GM19468 (cell line): ENCODE results near the gene RTN4RL2.

Source experiments
- ATAC-seq: cut with Tn5 transposase; IDR thresholded peaks from one replicate; pipeline ENCODE4 v1.9.1; 2021; ENCODE audit warnings: mild to moderate bottlenecking, moderate library complexity, moderate number of reproducible peaks; ENCODE audit not compliant: unreplicated experiment; ENCODE audit errors: extremely low read depth

RTN4RL2 gene

DNA sequence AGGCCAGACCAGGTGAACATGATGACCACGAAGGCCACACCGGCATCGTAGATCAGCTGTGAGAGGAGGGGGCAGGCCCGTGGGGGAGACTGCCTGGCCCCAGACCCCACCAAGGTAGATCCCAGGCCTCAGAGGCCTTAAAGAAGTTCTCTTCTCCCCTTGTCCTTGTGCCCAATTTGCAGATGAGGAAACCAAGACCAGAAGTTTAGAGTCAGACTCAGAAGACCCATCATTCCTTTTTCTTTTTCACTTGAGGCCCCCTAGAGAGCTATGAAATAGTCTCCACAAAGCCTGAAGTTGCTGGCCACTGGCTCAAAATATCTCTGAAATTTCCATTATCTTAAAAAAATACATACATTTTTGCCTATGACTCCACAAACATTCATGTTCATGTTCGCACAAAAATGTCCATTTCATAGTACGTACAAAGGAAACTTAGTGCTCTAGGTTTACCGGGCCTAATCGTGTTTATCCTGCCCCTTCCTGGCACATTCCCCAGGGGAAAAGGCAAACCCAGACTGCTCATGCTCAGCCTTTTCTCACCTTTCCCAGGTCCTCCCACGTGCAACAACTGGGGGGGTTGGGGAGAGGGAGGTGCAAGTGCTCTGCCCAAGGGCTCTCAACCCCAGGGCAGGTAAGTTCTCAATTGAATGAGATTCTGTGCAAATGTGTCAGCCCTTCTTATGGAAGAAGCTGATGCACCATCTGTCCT lies 35.9 kb downstream of the RTN4RL2 start:
- ATAC-seq, result no peak

DNA sequence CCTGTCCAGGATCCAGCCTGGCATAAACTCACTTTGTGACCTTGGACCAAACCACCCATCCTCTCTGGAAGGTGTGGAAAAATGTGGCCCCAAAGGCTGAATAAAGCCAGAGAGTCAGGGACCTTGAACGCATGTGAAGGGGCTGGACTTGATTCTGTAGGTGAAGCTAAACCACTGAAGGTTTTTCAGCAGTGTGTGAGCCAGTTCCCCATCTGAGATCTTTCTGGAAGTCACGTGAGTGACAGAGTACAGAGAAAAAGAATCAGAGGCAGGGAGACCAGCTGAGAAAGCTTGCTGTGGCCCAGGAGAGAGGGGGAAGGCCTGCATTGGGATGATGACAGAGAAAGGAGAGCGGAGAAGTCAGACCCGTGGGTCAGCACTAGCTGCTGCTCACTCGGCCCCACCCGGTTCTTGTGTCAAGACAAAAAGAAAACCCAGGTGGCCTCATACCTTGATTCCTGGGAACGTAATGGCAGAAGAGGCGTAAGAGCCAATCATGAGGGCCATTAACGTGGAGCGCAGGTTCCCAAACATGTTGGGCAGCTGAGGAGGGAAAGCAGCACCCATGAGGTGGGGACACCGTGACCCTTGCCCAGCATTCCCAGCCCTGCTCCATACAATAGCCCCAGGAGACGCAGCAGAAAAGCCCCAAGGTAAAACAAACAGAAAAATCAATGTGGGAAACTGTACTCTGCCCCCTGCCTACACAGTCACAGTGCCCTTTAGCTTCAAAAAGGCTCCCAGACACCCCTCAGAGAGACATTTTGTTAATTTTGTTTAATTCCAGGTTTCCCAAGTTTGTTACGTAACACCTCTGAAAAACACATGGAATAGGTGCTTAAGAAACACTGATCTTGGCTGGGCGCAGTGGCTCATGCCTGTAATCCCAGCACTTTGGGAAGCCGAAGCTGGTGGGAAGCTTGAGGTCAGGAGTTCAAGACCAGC lies 37.2 kb downstream of the RTN4RL2 start:
- no peak for ATAC-seq

DNA sequence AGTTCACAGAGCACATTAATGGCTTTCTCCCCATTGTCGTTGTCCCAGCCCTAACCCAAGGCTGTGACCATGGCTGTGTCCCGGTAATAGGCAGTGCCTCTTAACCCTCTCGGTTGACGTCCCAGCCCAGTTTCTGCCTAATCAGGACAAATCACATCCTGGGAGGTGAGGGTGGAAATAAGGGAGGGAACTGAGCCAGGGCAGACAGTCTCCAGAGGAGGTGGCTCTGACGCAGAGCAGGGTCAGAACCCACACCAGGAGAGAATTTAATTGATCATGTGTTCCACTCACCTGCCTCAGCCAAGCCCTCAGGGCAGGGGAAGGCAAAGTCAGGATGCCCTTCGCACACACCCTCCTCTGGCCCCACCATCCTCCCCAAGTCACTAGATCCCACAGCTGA lies 38.2 kb downstream of the RTN4RL2 start:
- no peak for ATAC-seq

DNA sequence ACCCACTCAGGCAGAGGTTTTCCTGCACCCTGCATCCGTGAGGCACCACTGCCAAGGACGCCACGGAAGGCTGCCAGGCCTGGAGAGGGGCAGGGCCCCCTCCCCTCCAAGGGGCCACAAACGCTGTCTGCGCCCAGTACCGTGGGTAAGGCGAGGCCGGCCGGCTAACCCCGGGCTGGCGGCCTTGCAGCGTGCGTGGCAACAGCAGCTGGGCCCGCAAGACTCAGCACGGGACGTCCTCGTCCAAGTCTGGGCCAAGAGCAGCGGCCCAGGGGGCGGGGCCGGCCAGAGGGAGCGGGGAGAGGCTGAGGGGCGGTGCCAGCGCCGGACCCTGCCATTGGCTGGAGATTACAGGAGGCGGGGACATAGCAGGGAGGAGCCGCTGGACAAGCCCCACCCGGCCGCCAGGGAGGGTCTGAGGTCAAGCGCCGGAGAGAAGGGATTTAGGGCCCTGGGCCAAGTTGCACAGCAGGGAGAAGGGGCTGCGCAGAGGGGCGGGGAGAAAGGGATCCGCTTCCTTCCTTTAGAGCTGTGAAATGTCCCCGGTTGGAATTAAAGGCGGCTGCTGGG lies 39.2 kb downstream of the RTN4RL2 start:
- ATAC-seq, result peak; percentile 93

DNA sequence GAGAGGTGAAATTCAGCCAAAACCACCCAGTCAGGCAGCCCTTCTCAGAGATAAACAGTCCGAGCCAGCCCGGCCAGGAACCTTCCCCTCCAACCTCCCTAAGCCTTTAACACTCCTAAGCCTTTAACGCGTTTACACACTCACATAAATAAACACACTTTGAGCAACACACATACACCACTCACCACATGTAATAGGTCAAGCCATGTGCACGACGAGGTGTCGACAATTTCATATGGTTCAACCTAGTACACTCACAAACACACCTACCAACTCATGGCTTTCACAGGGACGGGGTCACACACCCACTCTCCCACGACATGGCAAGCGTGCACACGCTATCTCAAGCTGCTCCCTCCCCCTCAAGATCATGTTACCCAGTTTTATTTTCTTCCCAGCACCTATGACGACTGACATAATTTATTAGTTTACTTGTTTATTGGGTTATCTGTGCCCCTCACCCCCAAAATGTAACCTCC lies 39.7 kb downstream of the RTN4RL2 start:
- no peak for ATAC-seq

DNA sequence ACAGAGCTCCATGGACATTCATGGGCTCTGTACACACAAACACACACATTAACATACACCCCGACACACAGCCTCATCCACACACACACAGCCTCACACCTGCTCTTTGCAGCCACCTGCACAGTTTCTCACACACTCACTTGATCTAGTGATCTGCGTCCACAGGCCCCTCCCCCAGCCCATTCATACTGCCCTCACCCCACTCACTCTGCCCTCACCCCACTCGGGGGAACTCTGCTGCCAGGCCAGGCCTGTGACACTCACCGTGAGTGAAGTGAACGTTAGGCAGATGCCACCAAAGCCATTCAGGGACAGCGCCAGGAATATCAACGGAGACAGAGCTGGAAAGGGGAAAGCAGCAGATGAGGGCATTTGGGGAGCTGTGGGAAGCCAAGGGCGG lies 40.2 kb downstream of the RTN4RL2 start:
- no peak for ATAC-seq

DNA sequence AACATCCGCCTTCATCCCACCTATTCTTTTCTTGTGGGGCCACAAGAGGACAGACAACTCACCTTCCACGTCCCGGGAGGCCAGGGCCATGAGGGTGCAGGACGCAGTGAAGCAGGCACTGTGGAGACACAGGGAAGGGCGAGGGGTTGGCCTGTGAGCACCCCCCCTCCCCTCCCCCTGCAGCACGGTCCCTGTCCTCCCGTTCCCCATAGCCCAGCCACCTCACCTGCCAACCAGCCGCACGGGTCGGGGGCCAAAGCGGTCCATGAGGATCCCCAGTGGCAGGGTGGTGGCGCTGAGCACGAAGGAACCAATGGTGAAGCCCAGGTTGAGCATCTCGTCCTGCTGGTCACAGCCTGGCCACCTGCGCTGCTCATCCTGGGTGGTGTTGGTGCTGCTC lies 40.6 kb downstream of the RTN4RL2 start:
- ATAC-seq, result no peak

DNA sequence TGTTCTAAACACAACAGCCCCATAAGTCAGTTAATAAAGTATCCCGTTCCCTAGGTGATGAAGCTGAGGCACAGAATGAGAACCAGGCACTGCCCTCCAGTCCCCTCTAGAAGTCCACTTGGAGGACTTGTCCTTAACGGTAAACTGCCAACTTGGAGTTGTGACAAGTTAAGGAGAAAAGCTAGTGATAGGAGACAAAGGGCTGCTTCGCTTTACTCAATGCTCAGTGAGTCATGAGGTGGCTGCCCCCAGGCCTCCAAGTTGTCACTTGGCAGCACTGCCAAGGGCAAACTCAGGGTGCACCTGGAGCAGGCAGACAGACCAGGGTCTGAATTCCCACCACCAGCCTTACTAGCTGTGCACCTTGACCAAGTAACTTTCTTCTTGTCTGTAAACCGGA lies 41.6 kb downstream of the RTN4RL2 start:
- ATAC-seq, result no peak

DNA sequence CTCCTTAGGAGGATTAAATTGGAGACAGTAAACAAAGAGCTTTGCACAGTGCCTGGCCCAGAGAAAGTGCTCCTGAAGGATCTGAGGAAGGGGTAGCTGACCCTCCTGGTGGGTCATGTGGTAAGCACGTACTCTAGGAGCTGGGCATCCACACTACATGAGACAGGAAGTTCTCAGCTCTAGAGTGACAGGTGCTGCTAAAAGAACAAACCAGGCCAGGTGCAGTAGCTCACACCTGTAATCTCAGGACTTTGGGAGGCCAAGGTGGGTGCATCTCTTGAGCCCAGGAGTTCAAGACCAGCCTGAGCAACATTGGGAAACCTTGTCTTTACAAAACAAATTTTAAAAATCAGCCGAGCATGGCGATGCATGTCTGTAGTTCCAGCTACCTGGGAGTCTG lies 42.0 kb downstream of the RTN4RL2 start:
- ATAC-seq, result no peak

DNA sequence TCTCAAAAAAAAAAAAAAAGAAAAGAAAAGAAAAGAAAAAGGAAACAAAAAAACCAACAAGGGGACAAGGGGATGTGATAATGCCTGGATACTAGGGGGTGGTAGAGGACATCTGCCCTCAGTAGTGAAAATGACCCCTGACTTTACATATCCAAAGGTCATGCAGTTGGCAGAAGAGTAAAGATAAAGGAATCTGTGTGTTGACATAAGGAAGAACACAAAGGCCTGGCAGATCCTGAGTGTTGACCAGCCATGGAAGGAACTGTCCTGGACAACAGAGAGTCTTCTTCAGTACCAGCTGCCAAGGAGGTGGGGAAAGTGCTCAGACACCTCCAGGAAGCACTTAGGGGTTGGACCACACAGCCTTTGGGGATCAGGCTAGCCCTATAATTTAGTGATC lies 42.5 kb downstream of the RTN4RL2 start:
- ATAC-seq, result no peak

DNA sequence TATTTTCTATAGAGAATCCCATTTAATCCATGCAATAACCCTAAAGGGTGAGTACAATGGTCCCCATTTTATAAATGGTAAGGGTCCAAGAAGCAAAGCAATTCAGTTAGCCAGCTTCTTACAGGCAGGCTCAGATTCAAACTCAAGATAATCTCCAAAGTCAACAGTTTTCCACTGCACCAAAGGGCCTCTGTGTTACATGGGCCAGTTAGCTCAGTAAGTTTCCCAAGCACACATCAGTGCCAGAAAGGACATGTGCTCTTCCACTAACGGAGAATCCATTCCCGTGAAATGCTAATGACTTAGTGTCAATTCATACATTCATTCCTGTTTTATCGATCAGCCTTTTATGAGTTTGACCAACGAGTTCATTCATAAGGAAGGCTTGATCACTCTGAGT lies 44.2 kb downstream of the RTN4RL2 start:
- no peak for ATAC-seq

DNA sequence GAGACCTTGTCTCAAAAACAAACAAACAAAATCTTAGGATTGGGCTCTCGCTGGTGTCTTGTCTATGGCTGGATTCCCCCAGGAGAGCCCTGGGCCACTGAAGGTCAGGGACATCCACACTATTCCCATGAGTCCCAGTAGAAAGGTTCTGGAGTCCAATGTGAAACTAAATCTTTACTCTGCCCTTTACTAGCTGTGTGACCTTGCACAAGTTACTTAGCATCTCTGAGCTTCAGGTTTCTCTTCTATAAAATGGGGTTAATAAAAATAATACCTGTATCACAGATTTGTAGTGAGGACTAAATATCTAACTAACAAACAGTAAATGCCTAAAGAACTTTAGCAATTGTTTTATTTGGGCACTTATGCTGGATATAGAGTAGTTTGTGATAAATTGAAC lies 46.2 kb downstream of the RTN4RL2 start:
- ATAC-seq, result no peak

DNA sequence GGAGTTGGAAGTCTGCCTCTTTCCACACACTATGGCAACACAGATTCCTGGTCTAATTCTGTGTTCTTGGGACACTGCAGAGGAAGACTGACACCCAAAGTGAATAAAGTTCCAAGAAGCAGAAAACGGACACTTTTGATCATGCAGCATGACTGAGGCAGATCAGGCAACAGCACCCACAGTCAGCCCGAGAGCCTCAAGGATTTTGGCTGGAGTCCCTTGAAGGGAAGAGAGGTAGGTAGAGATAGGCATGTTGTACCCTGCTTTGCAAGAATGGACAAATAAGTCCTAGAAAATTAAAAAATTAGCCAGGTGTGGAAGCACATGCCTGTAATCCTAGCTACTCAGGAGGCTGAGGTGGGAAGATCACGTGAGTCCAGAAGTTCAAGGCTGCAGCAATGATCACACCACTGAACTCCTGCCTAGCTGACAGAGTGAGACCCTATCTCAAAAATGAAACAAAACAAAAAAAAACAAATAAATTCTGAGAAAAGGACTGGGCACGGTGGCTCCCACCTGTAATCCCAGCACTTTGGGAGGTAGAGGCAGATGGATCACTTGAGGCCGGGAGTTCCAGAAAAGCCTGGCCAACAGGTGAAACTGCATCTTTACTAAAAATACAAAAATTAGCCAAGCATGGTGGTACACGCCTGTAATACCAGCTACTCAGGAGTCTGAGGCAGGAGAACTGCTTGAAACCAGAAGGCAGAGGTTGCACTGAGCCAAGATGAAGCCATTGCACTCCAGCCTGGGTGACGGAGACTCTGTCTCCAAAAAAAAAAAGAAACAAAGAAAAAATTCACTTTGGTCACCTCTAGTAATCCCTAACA lies 48.2 kb downstream of the RTN4RL2 start:
- no peak for ATAC-seq

DNA sequence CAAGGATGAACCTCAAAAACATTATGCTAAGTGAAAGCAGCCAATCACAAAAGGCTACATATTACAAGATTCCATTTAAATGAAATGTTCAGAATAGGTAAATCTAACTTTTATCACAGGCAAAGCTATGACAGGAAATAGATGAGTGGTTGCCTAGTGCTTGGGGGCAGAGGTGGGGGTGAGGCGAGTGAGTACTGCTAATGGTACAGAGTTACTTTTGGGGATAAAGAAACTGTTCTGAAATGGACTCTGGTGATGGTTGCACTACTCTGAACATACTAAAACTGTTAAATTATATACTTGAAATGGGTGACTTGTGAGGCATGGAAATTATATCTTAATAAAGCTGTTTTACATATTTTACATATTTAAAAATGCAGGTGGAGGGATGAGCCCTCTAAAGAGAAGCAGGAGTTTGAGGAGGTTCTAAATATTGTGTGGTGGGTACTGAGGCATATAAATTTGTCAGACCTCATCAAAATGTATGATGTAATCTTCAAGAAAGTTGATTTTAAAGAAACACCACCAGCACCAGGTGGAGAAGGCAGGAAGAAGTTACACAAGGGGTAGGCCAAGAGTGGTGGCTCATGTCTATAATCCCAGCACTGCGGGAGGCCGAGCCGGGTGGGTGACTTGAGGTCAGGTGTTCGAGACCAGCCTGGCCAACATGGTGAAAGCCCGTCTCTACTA lies 51.6 kb downstream of the RTN4RL2 start:
- ATAC-seq, result no peak

DNA sequence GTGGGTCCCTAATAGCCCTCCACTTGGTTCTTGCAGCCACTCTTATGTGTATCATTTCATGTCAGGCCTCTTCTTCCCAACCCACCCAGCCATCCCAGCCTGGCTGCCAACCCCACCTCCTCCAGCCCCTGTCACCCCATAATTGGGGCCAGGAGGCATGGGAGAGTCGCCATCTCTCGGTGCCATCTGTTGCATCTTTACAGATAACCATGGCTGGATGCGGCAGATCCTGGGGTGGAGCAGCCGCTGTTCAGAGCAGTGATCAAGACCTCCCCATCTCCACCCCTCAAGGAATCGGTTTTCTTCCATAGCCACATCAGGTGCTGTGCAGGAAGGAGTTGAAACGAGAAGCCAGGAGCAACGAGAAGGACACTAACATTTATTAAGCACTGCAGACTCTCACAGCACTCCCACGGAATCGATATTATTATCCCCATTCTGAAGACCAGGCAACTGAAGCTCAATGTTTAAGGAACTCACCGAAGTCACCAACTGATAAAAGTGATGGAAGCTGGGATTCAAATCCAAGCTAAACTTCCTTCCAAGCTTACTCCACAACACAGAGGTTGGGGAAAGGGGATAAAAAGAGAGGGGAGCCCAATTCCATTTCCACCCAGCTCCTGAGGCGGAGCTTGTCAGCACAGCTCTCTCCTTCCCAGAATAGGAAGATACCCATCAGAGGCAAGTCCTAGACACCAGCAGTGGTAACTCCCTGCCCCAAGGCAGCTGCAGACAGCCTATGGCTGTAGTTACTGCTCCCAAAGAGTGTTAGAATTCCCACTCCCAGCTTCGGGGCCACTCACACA lies 52.5 kb downstream of the RTN4RL2 start:
- ATAC-seq, result no peak

DNA sequence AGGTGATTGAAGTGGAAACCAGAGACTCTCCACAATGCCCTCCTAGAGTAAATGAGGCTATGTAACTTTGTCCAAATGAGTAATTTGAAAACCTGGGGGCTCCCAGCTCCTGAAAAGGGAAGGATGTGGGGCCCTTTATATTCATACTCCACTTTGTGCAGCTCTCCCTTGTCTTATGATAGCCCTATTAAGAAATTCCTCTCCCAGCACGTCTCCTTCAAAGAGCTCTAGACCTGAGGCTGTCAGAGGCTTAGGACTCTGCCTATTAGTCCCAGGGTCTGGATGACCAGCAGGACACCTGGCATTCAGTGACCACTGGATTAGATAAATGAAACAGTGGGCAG lies 53.1 kb downstream of the RTN4RL2 start:
- no peak for ATAC-seq

DNA sequence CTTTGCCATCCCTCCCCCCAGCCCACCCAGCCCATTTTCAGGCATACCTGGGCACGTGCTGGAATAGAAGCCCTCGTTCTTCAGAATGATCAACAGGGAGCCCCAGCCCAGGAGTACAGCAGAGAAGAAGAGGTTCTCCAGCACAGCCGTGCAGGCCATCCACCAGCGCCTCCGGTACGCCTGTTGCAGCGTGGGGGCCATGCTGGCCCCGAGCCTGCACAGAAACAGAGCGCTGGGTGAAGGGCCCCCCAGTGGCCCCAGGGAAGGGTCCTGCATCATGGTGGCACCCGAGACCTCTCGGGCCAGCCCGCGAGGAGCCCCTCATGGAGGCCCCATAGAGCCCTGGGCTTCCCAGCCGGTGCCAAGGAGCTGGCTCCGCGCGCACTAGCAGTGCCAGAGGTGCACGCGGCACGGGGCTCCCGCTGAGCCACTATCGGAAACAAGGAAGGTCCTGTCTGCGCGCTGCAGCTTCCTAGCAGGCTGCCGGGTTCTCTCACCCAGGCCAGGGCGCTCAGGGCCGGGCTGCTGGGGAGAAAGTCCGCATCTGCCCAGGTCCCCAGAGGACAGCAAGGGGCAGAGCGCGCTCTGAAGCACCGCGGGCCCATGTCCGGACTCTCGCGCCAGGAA lies 53.7 kb downstream of the RTN4RL2 start:
- peak; percentile 63 for ATAC-seq

DNA sequence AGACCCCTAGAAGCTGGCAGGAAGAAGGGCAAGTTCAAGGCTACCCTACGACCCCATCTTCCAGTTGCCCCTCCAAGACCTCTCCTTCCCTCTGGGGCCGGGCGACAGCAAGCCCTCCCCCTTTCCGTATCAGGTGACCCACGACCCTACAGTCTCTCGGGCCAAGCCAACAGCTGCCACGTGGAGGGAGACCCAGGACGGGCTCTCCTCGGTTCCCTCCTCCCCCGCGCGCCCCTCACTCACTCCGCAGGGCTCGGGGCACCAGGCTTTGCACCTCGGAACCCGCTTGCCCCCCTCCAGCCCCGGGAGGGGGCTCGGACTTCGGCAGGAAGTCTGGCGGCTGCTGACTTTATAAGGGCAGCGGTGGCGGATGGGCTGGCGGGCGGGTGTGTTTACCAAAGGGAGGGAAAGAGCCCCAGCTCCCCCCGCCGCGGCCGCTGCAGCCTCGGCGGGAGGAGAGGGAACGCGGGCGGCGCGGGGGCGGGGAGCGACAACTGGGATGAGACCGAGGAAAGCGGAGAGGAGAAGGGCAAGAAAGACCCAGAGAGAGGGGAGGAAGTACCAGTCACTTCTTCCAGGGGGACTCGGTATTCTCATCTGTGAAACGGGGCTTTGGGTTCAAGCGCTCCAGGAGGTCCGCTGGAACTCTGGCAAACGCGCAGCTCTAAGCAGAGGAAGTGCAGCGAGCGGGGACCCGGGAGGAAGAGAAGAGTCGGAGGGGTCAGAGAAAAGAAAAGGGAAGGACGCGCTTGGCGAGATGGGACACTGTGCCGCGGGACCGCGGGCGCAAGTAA lies 54.4 kb downstream of the RTN4RL2 start:
- ATAC-seq, result no peak
